IPS-11a (cell line): Measurements from ENCODE around the gene CTAG1A.
"Not testable (repeated sequence)": the region's sequence is repeated elsewhere in the genome, so short reads cannot be mapped to it uniquely, and the experiment has no call there.

Experiments
- H3K4me3 ChIP-seq: one replicate; pipeline ENCODE4 v1.5.1; 2013; ENCODE audit warnings: low read depth, low read length, control low read depth

Gene CTAG1A

GRCh38 chrX:154611146-154611545 lies 26.2 kb downstream of the CTAG1A start:
- not testable (repeated sequence) for H3K4me3 ChIP-seq

- not testable (repeated sequence) for H3K4me3 ChIP-seq
These were observed 28.7 kb downstream of the CTAG1A start for GRCh38 chrX:154613586-154613985.

GRCh38 chrX:154619182-154619581 lies 34.2 kb downstream of the CTAG1A start, which contains the start of gene CTAG1B:
Gene CTAG1B, minus strand, starts transcription at chrX:154619282. Its CDS starts 64 bp downstream, at chrX:154619218.
- not testable (repeated sequence) for H3K4me3 ChIP-seq

- H3K4me3 ChIP-seq, result not testable (repeated sequence)
These were observed 36.0 kb downstream of the CTAG1A start for GRCh38 chrX:154620767-154621414.

GRCh38 chrX:154628960-154629359 lies 44.0 kb downstream of the CTAG1A start:
- H3K4me3 ChIP-seq, result not testable (repeated sequence)

GRCh38 chrX:154630949-154631348 lies 46.0 kb downstream of the CTAG1A start:
- H3K4me3 ChIP-seq, result not testable (repeated sequence)

GRCh38 chrX:154633661-154634060 lies 48.7 kb downstream of the CTAG1A start:
- H3K4me3 ChIP-seq, result not testable (repeated sequence)
